ENCODE measurements around the gene TNS3. TPM values are rescaled to one million over a fixed set of nuclear protein-coding genes. Genes with fewer than 3 reads are reported as not detected.

Gene TNS3
- polyA plus RNA-seq, 3 donors = 5.2 to 30.3 (median 7.9) TPM

GRCh38 chr7:47295606-47296005 is 286.3 kb downstream of the TNS3 start:
- H3K27me3 ChIP-seq (ENCODE audit: control insufficient read depth in 2 of 2, insufficient read depth in 2 of 2, low read length in 2 of 2) = no peaks in the 10 kb centered on the region
- no peak overlapping the region for H3K9ac ChIP-seq (ENCODE audit: insufficient read depth, low read length, poor library complexity, severe bottlenecking)
- intact Hi-C loops (cut with micrococcal nuclease) = no loop called here
- peaks cover 86 to 100% of the 10 kb centered on the region in 2 donors for H3K36me3 ChIP-seq (replicated peaks in 1 of 2; ENCODE audit: control insufficient read depth in 1 of 2, insufficient read depth in 2 of 2, low read length in 2 of 2)
- H3K4me1 ChIP-seq (ENCODE audit: control insufficient read depth in 1 of 2, insufficient read depth in 2 of 2, low read length in 2 of 2) = peaks cover 11 to 15% of the 10 kb centered on the region in 2 donors
- no peak for DNase-seq
- WGBS (ENCODE audit: insufficient coverage) = 100% methylated on average over 4 of the region's 7 CpGs
- H3K4me1 Mint-ChIP-seq = peaks cover 19% of the 10 kb centered on the region
- peak overlapping the region in 1 of 7 donors; percentile 6 for H3K27ac Mint-ChIP-seq
- H3K79me2 ChIP-seq (ENCODE audit: insufficient read depth, low read length) = no peaks in the 10 kb centered on the region
- H2AFZ ChIP-seq (ENCODE audit: insufficient read depth, low read depth, low read length, poor library complexity, severe bottlenecking) = no peak overlapping the region
- H3K27me3 Mint-ChIP-seq (ENCODE audit: low read depth in 3 of 3) = peaks cover 0 to 1% (median 0%) of the 10 kb centered on the region in 3 donors
- H3K9me3 ChIP-seq (replicated peaks in 1 of 2; ENCODE audit: control insufficient read depth in 1 of 2, insufficient read depth in 1 of 2, low read length in 2 of 2) = no peaks in the 10 kb centered on the region
- H3K36me3 Mint-ChIP-seq = peaks cover 82 to 91% of the 10 kb centered on the region in 2 donors
- TF ChIP-seq CTCF (IDR thresholded peaks at IDR 0.05) = no peak
- peaks cover 5% of the 10 kb centered on the region for H4K20me1 ChIP-seq (ENCODE audit: insufficient read depth, low read length)
- no peak overlapping the region for H3K4me3 Mint-ChIP-seq
- no peak overlapping the region for H3K27ac ChIP-seq (ENCODE audit: low read depth in 1 of 2, low read length in 2 of 2)
- H3K9me3 Mint-ChIP-seq = no peaks in the 10 kb centered on the region
- no peak overlapping the region for H3K4me2 ChIP-seq (replicated peaks; ENCODE audit: extremely low read depth, low read length, poor library complexity, severe bottlenecking)
- no peak overlapping the region for H3K4me3 ChIP-seq (replicated peaks in 1 of 3; ENCODE audit: low read depth in 2 of 3, low read length in 3 of 3)

GRCh38 chr7:47294556-47295222 is 287.2 kb downstream of the TNS3 start:
- no peaks in the 10 kb centered on the region for H3K9me3 Mint-ChIP-seq
- Histone ChIP-seq H3K9me3 (replicated peaks in 1 of 2; ENCODE audit: control insufficient read depth in 1 of 2, insufficient read depth in 1 of 2, low read length in 2 of 2) (no peaks in the 10 kb centered on the region), H3K4me1 (ENCODE audit: control insufficient read depth in 1 of 2, insufficient read depth in 2 of 2, low read length in 2 of 2) (peaks cover 11 to 15% of the 10 kb centered on the region in 2 donors), H2AFZ (ENCODE audit: insufficient read depth, low read depth, low read length, poor library complexity, severe bottlenecking) (no peak overlapping the region), H3K4me3 (replicated peaks in 1 of 3; ENCODE audit: low read depth in 2 of 3, low read length in 3 of 3) (no peak overlapping the region), H3K9ac (ENCODE audit: insufficient read depth, low read length, poor library complexity, severe bottlenecking) (no peak overlapping the region), H3K4me2 (replicated peaks; ENCODE audit: extremely low read depth, low read length, poor library complexity, severe bottlenecking) (no peak overlapping the region), H3K27me3 (ENCODE audit: control insufficient read depth in 2 of 2, insufficient read depth in 2 of 2, low read length in 2 of 2) (no peaks in the 10 kb centered on the region), H4K20me1 (ENCODE audit: insufficient read depth, low read length) (peaks cover 5% of the 10 kb centered on the region), H3K36me3 (replicated peaks in 1 of 2; ENCODE audit: control insufficient read depth in 1 of 2, insufficient read depth in 2 of 2, low read length in 2 of 2) (peaks cover 83 to 100% of the 10 kb centered on the region in 2 donors), H3K79me2 (ENCODE audit: insufficient read depth, low read length) (no peaks in the 10 kb centered on the region), H3K27ac (ENCODE audit: low read depth in 1 of 2, low read length in 2 of 2) (no peak overlapping the region)
- WGBS (ENCODE audit: insufficient coverage) = 100% methylated on average over 2 of the region's 4 CpGs
- intact Hi-C loops (cut with micrococcal nuclease) = no loop called here
- peaks cover 0 to 1% (median 0%) of the 10 kb centered on the region in 3 donors for H3K27me3 Mint-ChIP-seq (ENCODE audit: low read depth in 3 of 3)
- H3K4me1 Mint-ChIP-seq = peaks cover 19% of the 10 kb centered on the region
- no peak for DNase-seq
- peak overlapping the region in 3 of 7 donors; percentile 3 to 55 (median 3) for H3K27ac Mint-ChIP-seq
- H3K4me3 Mint-ChIP-seq = no peak overlapping the region
- peaks cover 82 to 91% of the 10 kb centered on the region in 2 donors for H3K36me3 Mint-ChIP-seq
- no peak for TF ChIP-seq CTCF (IDR thresholded peaks at IDR 0.05)

Measured in CD14-positive monocyte (primary cell).